SK-MEL-5 (cell line): ENCODE results near the gene WBP2NL. TPM values are rescaled to one million over a fixed set of nuclear protein-coding genes. Genes with fewer than 3 reads are reported as not detected.
A peak's percentile ranks its signal among the peaks of the same experiment; 100 is the strongest.

Experiments
- DNase-seq: peaks from one replicate; pipeline ENCODE4 v3.0.0-alpha.2; 2016; ENCODE audit warnings: low read depth, low spot score
- in situ Hi-C: cut with HindIII; loops from 2 replicates; pipeline ENCODE4 v1.10.0; 2016; ENCODE audit warnings: low sequenced_read_pairs, high pct_unique_total_duplicates, low pct_unique_long_range_greater_than_20kb
- total RNA-seq: library from RNA; depleted of rRNA; stranded (reverse); fragments of >200 nt; shearing (Covaris generic); gene quantifications from 2 replicates; pipeline ENCODE4 v1.2.3, GENCODE V29; 2014

The WBP2NL gene
- total RNA-seq, 1 experiment from 2014 or later: not detected

DNA sequence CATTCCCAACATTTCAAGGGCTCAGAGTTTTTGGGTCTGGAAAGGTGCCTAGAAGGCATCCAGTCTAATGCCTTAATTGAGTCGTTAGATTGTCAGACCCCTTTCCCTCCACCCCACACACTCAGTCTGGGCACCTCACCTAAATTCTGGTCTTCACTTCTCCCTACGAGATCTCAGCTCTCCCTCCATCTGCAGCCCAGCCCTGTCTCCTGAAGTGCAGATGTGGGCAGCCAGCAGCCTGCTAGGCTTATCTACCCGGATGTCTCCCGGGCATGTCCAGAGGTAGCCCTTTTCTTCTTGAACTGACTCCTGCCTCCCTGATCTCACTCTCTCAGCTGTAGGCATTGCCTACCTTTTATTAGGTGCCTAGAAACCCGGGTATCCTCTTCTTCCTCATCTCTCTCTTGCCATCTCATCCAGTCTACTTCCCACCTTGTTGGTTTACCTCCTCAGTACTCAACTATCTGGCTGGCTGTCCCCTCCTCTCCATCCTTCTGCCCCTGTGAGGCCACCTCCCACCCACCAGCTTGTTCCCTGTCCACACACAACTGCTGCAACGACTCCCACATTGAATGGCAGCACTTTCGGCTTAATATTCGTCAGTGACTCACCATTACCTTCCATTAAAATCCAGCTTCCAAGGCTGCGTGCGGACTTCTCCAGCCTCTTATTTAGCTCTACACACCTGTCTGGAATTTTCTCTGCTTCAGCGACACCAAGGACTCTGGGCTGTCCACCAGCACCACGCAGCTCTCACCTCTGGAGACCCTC, 23.1 kb upstream of the WBP2NL start:
- DNase-seq: no peak
- in situ Hi-C loops: no loop called here

DNA sequence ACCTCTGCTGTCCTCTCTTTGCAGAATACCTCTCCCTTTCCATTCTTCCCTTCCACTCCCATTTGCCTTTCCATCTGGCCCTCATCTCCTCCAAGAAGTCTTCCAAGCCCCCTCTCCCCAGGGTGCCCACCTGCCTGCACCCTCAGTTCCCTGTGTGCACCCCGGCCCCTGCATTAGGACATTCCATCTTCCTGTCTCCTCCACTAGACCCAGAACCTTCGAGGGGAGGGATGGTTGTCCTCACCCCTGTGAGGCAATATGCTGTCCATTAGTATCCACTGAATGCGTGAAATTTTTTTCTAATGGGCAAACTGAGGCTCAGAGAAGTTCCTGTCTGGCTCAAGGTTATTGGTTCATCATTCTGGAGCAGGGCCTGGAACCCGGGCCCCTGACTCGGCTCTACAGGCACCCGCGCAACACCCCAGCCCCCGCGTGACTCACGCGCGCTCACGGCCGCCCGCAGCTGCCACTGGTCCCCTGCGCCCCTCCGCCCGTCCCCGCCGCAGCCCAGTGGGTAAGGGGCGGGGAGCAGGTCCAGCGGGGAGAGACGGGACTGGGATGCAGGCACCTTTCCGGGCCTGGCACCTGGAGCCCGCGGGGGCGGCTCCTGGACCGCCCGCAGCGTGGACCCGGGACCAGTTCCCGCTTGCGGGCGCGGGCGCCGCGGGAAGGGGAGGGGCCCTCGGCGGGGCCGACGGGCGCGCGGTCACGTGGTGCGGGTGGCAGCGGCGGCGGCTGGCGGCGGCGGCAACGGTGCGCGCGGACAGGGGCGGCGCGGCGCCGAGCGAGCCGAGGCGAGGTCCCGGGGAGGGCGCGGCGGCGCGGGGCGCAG, 22.3 kb upstream of the WBP2NL start:
- in situ Hi-C loops: no loop called here
- DNase-seq: peak; percentile 26

DNA sequence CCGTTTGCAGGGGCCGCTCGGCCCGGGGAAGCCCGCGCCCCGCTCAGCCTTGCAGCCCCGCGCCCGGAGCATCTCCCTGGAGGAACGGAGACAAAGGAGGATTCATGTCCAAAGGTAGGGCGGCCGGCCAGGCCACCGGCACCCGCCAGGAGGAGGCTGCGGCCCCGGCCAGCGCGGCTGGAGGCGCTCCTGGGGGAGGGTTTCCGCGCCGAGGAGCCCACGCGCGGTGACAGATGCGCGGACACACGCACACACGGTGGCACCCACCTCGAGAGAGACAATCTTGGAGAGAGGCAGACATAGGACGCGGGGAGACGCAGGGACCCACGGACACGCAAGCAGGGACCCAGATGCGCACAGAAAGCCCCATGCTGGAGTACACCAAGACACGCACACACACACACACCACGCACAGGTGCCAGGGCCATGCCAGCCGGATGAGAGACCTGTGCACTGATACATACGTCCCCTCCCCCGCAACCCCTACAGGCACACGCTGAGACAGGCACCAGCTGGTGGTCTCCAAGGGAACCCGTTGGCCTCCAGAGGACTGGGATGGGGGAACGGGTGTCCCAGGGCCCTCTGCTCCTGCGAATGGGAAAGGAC, 21.5 kb upstream of the WBP2NL start:
- DNase-seq: no peak
- in situ Hi-C loops: no loop called here

DNA sequence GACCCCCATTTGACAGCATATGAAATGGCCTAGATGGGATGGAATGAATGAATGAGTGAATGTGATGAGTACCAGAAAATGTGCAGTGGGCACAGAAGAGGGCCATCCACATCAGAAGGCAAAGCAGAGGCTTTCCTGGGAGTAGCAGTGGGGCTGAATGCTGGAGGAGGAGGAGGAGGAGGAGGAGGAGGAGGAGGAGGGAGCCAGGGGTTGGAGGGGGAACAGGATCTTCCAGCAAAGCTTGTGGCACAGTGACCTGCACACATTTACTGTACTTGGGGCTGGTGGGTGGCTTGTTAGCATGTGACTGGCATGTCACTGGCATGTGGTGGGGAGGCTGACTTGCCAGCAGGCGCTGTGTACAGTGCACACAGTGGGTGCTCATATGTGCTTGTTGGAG, 19.9 kb upstream of the WBP2NL start:
- in situ Hi-C loops: no loop called here

DNA sequence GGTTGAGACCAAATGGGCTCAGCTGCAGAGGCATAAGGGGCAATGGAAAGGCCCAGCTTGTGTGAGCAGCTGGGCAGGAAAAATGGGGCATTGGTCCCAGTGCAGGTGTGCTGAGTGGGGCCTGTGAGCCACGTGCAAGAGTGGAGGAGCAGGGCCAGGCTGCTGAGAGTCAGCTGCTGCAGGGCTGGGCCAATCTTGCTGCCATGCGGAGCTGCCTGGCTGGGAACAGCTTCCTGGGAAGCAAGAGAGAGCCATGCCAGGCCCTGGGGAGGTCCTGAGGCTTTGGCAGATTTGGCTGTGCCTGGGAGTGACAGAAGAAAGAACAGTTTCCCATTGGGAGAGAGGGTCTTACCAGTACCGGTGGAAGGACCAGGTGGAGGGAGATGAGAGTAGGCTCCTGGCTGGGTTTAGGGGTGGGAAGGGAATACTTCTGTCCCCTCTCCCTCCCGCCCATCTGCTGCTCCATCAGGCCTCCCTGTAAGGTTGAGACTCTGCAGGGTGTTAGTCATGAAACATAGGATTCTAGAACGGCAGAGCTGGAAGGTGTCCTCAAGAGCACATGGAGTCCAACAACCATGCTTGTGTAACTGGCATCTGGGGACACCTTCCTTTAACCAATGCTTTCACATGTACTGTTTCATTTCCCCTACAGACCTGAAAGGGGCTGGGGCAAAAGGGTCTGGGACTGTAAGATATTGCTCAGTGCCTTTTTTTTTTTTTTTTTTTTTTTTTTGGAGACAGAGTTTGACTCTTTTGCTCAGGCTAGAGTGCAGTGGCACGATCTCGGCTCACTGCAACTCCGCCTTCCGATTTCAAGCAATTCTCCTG, 19.0 kb upstream of the WBP2NL start:
- in situ Hi-C loops: no loop called here
- no peak for DNase-seq

More for the DNA sequence above, 19.9 kb upstream of the WBP2NL start:
- DNase-seq: no peak

DNA sequence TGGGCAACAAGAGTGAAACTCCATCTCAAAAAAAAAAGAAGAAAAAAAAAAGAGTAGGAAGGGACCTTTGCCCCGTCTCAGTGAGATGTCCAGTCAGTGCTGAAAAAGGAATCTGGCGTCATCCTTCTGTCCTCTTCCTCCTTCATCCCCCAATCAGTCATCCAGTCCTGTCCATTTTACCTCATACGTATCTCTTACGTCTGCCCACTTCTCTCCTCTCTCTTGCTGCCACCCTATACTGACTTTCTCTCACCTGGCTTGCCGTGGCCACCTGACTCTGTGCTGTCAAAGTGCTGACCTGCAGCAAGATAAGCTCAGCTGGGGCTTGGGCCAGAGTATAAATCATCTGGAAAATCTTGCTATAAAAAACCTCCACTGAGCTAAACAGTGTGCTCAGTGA, 15.7 kb upstream of the WBP2NL start:
- no peak for DNase-seq
- in situ Hi-C loops: no loop called here

DNA sequence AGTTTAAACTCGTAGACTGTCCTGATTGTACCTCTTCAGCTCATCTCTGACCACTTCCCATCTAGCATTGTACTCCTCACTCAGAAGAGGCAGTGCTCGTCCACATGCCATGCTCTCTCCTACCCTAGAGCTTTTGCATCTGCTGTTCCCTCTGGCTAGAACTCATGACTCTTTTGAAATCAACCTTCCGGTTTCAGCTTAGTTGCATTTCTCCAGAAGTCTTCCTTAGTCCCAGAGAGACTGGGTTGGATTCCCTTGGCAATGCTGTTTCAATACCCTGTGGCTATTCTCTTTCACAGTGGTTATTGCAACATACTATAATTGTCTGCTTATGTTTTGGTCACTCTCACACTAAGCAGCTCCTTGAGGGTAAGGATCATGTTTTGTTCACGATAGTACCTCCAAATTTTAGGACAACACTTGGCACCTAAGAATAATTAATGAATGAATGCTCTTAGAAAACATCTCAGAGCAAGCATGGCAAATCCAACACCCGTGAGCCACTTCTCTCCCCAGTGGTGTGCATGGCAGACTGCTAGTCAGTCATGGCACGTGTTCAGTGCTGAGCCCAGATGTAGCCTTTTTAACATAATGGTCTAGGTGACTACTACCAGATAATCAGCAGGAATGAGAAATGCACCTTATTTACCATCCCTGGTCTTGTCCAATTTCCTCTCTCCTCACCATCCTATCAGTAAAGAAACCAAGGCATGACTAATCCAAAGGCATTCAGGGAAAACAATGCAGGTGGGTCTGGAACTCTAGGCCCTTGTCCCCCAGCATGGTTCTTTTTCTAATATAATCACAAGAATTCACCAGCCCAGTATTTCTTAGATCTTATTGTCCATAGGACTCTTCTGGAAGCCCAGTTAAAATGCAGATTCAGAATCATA, 14.8 kb upstream of the WBP2NL start:
- in situ Hi-C loops: no loop called here
- DNase-seq: peak; percentile 97

DNA sequence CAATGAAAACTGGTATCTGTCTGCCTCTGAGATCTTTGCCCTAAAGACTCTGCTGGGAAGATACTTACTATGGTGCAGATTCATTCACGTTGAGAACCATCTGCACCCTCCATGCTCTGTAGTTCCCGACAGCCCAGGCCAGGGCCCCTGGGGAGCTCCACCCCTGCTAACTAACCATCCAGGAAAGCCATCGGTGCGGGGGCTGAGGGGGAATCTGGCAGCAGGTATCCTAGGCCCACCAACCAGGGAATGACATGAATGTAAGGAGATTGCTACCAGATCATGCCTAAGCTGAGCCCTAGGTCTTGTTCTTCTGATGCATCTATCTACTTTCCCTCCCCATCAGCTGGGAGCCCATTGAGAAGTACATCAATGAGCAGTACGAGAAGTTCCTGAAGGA, 11.3 kb upstream of the WBP2NL start:
- in situ Hi-C loops: no loop called here
- DNase-seq: no peak

DNA sequence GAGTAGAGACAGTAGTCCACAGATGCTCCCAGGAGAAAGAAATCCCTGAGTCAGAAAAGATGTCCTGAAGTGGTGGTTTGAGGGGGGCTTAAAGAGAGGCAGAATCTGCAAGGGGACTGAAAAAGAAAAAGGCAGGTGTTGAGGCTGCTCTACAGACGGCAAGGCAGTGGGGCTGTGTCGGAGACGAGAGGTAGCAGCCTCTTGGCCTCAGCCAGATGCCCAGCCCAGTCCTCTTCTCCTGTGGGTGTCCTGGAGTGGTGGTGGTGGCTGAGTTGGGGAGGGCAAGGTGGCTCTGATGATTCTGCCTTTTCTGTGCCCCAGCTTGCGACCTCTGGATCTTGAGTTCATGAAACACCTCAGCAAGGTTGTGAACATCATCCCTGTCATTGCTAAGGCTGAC, 9.3 kb upstream of the WBP2NL start:
- in situ Hi-C loops: no loop called here

DNA sequence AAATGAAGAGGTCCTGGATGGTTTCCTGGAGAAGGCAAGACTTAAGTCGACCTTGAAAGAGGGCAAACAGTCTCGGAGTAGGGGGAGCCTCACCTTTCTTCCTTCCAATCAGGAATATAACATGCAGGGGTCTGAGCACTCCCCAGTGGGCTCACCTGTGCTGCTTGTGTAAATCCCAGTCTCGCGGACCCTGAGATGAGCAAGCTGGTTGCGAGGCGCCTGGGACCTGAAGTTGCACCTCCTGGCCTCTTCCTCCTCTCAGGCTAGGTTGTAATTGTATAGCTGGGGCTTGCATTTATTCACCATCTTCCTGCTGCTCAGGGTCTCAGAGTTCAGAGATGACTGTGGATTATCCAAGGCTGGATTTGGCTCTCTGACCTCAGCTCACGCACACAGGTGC, 7.5 kb upstream of the WBP2NL start:
- in situ Hi-C loops: no loop called here
- DNase-seq: no peak

More for the DNA sequence above, 9.3 kb upstream of the WBP2NL start:
- no peak for DNase-seq

DNA sequence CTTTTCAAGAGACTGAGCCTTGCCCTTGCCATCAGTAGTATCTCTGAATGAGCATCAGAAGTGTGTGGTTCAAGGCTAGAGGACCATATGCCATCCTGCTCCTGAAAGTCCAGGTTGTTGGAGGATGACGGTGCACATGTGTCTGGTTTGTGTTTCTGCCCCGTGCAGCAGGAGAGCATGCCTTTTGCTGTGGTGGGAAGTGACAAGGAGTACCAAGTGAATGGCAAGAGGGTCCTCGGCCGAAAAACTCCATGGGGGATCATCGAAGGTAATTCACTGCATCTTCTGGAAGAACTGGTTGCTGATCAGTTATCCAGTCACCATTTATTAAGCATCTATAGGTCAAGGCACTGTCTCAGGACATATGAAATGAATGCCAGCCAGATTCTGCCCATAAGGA, 6.1 kb upstream of the WBP2NL start:
- DNase-seq: no peak
- in situ Hi-C loops: no loop called here

DNA sequence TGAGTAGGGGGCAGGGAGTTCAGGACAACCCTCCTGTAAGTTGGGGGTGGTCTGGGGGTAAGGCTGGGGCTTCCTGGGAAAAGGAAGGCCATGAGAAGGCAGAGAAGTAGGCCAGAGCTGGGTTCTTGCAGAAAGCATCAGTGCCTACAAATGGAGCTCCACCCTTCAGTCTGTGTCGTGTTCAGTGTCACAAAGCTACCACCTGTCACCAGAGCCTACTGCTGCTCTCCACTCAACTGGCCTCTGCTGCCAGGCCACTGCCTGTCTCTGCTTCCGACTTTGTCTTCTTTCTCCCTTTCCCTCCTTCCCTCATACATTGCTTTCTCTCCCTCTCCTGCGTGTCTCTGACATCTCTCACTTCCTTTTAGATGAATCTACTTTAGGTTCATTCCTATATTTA, 3.4 kb upstream of the WBP2NL start:
- in situ Hi-C loops: no loop called here
- DNase-seq: no peak

DNA sequence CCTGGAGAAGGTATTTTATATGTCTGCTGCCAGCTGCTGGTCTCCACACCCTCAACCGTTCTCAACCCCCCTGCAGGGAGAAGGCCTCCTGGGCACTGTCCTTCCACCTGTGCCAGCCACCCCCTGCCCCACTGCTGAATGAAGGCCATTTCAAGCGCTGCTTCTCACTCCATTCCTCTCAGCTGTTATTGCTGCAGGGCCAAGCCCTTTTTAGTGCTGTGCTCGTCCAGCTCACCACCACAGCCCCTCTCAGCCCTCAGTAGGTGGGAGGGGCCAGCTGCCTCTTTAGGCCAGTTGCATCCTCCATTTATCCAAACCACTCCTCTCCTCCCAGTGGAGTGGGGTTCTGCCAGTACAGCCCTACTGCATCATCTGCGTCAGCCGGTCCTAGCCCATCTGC, 1.8 kb upstream of the WBP2NL start:
- in situ Hi-C loops: no loop called here

DNA sequence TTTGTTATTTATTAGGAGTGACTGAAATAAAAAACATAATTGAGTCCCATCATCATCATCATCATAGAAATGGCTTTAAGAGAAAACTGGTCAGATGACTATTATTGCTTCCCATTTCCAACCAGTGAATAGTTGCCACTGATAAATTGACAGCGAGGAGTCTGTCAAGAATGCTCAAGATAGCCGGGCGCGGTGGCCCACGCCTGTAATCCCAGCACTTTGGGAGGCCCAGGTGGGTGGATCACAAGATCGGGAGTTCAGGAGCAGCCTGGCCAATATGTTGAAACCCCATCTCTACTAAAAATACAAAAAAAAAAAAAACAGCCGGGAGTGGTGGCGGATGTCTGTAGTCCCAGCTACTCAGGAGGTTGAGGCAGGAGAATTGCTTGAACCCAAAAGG, 1.9 kb downstream of the WBP2NL start:
- no peak for DNase-seq
- in situ Hi-C loops: no loop called here

More for the DNA sequence above, 1.8 kb upstream of the WBP2NL start:
- DNase-seq: no peak

DNA sequence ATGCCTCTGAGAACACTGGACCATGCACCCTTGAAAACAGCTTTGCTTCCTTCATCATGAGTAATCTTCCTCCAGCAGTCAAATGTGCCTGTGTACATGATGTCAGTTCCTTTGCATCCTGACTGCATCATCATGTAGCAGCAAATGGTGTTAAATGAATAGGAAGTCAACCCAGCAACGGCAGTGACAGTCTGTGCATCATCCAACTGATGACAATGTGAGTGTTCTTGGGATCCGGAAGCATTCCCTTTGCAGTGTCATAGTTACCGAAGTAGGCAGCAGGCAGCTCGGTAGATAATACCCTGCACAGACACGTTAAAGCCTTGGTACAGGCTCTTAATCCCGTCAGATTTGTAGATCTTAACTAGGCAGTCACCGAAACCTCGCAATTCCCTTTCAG, 2.5 kb downstream of the WBP2NL start:
- in situ Hi-C loops: no loop called here
- DNase-seq: no peak

DNA sequence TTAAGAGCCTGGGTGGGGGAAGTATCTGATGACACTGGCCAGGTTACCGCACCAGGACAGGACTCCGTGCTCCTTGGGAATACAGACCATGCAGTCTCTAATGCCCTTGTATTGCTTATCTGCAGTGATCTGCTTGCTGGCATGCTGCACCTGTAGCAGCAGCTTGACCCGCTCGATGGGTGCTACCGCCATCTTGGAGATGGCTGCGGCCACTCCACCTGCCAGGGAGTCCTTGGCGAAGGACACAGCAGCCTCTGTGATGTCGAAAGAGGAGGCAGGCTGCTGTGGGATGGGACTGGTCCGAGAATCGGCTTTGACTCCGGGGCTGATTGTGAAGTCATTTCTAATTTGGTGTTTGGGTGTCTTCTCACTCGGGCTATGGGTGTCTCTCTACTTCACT, 3.1 kb downstream of the WBP2NL start:
- in situ Hi-C loops: no loop called here
- no peak for DNase-seq

DNA sequence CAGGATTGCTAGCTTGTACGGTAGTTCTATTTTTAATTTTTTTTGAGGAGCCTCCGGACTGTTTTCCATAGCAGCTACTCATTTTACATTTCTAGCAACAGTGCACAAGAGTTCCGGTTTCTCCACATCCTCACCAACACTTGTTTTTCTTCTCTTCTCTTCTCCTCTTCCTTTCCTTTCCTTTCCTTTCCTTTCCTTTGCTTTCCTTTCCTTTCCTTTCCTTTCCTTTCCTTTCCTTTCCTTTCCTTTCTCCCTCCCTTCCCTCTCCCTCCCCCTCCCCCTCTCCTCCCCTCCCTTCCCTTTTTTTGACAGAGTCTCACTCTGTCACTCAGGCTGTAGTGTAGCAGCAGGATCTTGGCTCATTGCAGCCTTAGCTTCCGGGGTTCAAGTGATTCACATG, 9.3 kb downstream of the WBP2NL start:
- in situ Hi-C loops: no loop called here
- DNase-seq: no peak
